ENCODE data around the gene KISS1.

DNA sequence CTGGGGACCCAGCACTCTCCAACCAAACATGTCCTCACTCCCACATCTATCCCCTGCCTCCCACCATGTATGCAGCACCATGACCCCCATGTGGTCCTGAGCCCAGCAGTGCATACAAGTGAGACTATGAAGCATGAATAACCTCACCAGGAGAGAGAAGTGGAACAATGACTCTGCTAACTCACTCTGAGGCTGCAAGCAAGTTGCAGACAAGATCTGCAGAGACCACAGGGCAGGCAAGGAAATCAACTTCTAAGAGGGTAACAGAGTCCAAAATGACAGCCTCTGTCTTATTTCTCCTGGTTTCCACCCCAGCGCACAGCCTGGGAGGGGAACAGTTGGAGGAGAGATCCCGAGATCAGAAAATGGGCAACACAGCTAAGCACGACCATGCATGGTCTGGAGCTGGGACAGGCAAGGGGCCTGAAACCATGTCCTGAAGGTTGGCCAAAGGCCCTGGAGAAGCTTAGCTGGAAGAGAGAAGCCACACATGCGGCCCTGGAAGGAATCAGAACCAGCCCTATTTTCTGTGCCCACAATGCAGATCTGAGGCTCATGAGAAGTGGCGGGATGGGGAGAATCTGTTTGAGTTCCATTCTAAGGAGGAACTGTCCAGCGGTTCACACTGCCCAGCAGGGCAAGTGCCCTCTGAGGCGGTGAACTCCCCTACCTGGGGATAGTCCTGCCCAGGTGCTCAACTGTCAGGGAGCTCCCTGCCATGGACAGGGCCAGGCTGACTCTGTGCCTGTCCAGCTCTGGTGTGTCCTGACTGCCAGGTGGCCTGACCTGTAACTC, 17.6 kb downstream of the KISS1 start:
- TF ChIP-seq, protein P1, sequence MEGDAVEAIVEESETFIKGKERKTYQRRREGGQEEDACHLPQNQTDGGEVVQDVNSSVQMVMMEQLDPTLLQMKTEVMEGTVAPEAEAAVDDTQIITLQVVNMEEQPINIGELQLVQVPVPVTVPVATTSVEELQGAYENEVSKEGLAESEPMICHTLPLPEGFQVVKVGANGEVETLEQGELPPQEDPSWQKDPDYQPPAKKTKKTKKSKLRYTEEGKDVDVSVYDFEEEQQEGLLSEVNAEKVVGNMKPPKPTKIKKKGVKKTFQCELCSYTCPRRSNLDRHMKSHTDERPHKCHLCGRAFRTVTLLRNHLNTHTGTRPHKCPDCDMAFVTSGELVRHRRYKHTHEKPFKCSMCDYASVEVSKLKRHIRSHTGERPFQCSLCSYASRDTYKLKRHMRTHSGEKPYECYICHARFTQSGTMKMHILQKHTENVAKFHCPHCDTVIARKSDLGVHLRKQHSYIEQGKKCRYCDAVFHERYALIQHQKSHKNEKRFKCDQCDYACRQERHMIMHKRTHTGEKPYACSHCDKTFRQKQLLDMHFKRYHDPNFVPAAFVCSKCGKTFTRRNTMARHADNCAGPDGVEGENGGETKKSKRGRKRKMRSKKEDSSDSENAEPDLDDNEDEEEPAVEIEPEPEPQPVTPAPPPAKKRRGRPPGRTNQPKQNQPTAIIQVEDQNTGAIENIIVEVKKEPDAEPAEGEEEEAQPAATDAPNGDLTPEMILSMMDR (IDR thresholded peaks at IDR 0.05), result no peak
- no peak for TF ChIP-seq POLR2A (IDR thresholded peaks at IDR 0.05)

Measured in body of pancreas (tissue), 4 donors.